Measurements from ENCODE around the gene FCRLB. TPM values are rescaled to one million over a fixed set of nuclear protein-coding genes. Genes with fewer than 3 reads are reported as not detected.

Gene FCRLB
- total RNA-seq, 1 donor from 2014 or later, result 0.35 TPM

DNA sequence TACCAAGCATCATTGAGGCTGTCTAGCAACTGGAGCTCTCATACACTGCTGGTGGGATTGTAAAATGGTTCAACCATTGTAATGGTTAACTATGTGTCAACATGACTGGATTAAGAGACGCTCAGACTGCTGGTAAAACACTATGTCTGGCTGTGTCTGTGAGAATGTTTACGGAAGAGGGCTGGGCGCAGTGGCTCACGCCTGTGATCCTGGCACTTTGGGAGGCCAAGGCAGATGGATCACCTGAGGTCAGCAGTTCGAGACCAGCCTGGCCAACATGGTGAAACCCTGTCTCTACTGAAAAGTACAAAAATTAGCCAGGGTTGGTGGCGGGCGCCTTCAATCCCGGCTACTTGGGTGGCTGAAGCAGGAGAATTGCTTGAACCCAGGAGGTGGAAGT lies 19.1 kb upstream of the FCRLB start:
- H3K27ac Mint-ChIP-seq (ENCODE audit: unreplicated experiment), result no peak overlapping the region
- peaks cover 4% of the 10 kb centered on the region for H3K9me3 Mint-ChIP-seq (ENCODE audit: low read depth)
- H3K27me3 Mint-ChIP-seq (ENCODE audit: low read depth), result peaks cover 14% of the 10 kb centered on the region
- H3K4me1 Mint-ChIP-seq (ENCODE audit: low read depth), result no peaks in the 10 kb centered on the region
- H3K4me3 Mint-ChIP-seq (ENCODE audit: unreplicated experiment), result no peak overlapping the region
- TF ChIP-seq, protein P1, sequence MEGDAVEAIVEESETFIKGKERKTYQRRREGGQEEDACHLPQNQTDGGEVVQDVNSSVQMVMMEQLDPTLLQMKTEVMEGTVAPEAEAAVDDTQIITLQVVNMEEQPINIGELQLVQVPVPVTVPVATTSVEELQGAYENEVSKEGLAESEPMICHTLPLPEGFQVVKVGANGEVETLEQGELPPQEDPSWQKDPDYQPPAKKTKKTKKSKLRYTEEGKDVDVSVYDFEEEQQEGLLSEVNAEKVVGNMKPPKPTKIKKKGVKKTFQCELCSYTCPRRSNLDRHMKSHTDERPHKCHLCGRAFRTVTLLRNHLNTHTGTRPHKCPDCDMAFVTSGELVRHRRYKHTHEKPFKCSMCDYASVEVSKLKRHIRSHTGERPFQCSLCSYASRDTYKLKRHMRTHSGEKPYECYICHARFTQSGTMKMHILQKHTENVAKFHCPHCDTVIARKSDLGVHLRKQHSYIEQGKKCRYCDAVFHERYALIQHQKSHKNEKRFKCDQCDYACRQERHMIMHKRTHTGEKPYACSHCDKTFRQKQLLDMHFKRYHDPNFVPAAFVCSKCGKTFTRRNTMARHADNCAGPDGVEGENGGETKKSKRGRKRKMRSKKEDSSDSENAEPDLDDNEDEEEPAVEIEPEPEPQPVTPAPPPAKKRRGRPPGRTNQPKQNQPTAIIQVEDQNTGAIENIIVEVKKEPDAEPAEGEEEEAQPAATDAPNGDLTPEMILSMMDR (IDR thresholded peaks at IDR 0.05), result no peak
- DNase-seq (ENCODE audit: low spot score), result no peak
- H3K36me3 Mint-ChIP-seq (ENCODE audit: low read depth), result no peaks in the 10 kb centered on the region

DNA sequence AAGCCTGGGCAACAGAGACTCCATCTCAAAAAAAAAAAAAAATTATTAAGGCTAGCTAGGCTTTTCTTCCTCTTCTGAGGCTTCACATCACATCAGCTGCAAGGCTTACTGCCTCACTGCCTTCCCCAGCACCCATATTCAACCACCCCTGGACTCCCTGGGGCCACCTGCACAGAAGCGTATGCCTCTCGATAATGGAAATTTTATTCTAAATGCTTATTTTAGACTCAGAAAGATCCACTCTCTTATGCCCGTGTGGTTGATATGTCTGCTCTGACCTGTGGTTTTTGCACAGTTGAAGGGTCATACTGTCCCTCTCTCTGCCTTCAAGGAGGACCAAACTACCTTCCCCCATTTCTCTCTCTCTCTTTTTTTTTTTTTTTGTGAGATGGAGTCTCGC lies 15.8 kb upstream of the FCRLB start:
- DNase-seq (ENCODE audit: low spot score), result no peak
- Mint-ChIP-seq H3K27me3 (ENCODE audit: low read depth) (peaks cover 4% of the 10 kb centered on the region), H3K9me3 (ENCODE audit: low read depth) (no peaks in the 10 kb centered on the region), H3K27ac (ENCODE audit: unreplicated experiment) (no peak overlapping the region), H3K36me3 (ENCODE audit: low read depth) (no peaks in the 10 kb centered on the region), H3K4me1 (ENCODE audit: low read depth) (no peaks in the 10 kb centered on the region), H3K4me3 (ENCODE audit: unreplicated experiment) (no peak overlapping the region)
- TF ChIP-seq, protein P1 (IDR thresholded peaks at IDR 0.05), result no peak

DNA sequence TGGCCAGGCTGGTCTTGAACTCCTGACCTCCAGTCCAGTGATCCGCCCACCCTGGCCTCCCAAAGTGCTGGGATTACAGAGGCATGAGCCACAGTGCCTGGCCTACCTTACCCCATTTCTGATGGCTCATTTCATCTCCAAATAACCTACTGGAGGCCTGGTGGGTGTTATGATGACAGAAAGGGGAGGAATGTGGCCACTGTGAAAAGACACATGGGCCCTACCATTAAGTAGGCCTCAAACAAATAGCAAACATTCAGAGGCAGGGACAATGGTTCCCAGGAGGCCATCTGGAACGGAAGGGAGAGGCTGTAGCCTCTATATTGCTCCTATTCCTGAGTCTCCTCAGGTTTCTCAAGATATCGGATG lies 15.2 kb upstream of the FCRLB start:
- no peaks in the 10 kb centered on the region for H3K9me3 Mint-ChIP-seq (ENCODE audit: low read depth)
- H3K4me1 Mint-ChIP-seq (ENCODE audit: low read depth), result no peaks in the 10 kb centered on the region
- H3K27ac Mint-ChIP-seq (ENCODE audit: unreplicated experiment), result no peak overlapping the region
- H3K36me3 Mint-ChIP-seq (ENCODE audit: low read depth), result no peaks in the 10 kb centered on the region
- H3K4me3 Mint-ChIP-seq (ENCODE audit: unreplicated experiment), result no peak overlapping the region
- peaks cover 4% of the 10 kb centered on the region for H3K27me3 Mint-ChIP-seq (ENCODE audit: low read depth)
- TF ChIP-seq, protein P1 (IDR thresholded peaks at IDR 0.05), result no peak
- no peak for DNase-seq (ENCODE audit: low spot score)

DNA sequence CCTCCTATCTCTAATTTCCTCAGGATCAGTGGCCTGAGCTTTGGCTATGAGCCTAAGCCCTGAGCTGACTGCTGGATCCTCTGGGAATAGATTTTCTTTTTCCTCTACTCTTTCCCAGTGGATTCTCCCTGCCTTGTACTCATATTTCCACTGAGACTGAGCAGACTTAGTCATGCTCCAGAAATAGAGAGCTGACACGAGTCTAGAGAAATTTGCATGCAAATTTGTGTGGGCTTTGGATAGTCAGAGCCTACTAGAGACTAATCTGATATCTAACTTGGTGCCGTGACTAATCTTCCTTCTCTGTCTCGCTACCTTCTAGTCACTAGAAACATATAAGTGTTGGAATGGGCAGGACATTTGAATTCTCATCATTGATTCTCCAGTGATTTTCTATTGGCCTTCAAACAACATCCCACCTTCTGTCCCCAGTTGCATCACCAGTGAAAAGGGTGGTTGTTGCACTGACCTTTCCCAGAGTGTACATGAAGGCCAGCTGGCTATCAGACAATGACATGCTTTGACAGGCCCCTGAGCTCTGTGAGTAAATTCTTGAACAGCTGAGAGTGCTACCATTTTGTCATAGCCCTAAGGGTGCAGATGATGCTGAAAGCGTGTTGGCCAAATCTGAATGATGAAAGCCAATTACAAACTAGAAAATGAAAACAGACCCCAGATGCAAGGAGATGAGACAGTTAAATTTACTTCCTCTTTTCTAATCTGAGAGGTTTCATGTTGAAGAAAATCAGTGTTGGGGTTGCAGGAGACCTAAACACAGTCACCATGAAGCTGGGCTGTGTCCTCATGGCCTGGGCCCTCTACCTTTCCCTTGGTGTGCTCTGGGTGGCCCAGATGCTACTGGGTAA lies 14.6 kb upstream of the FCRLB start, which contains the start of gene FCRLA:
Gene FCRLA, plus strand, starts transcription at position 748 of the 866 bp plus-strand sequence. Its CDS starts 36 bp downstream, at position 784.
- Mint-ChIP-seq H3K4me1 (ENCODE audit: low read depth) (no peaks in the 10 kb centered on the region), H3K4me3 (ENCODE audit: unreplicated experiment) (no peak within 1 kb of the TSS), H3K36me3 (ENCODE audit: low read depth) (no peaks in the 10 kb centered on the region), H3K9me3 (ENCODE audit: low read depth) (no peaks in the 10 kb centered on the region), H3K27me3 (ENCODE audit: low read depth) (peaks cover 4% of the 10 kb centered on the region), H3K27ac (ENCODE audit: unreplicated experiment) (no peak within 1 kb of the TSS)
- TF ChIP-seq, protein P1 (IDR thresholded peaks at IDR 0.05), result no peak
- DNase-seq (ENCODE audit: low spot score), result no peak

DNA sequence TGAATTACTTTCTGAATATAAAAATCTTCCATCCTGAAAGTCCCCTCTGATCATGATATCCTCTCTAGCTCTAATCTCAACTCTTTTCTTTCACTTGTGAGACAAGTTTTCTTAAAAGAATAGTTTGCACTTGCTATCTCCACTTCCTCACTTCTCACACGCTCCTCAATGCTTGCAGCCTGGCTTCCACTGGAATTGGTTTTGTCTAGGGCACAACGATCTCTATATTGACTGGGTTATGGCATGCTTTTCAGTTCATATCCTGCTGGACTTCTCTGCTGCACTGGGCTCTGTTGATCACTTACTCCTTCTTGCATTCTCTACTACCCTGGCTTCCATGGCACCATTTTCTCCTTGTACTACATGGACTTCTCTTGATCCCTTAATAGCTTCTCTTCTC lies 13.8 kb upstream of the FCRLB start:
- DNase-seq (ENCODE audit: low spot score), result no peak
- no peak overlapping the region for H3K4me3 Mint-ChIP-seq (ENCODE audit: unreplicated experiment)
- H3K4me1 Mint-ChIP-seq (ENCODE audit: low read depth), result no peaks in the 10 kb centered on the region
- peaks cover 4% of the 10 kb centered on the region for H3K27me3 Mint-ChIP-seq (ENCODE audit: low read depth)
- H3K27ac Mint-ChIP-seq (ENCODE audit: unreplicated experiment), result no peak overlapping the region
- TF ChIP-seq, protein P1 (IDR thresholded peaks at IDR 0.05), result no peak
- no peaks in the 10 kb centered on the region for H3K36me3 Mint-ChIP-seq (ENCODE audit: low read depth)
- no peaks in the 10 kb centered on the region for H3K9me3 Mint-ChIP-seq (ENCODE audit: low read depth)
